LNCAP (cell line): ENCODE results near the gene FPR3.

Source experiments
- TF ChIP-seq, protein P1 (sequence below): fragments of 450-650 bp; IDR thresholded peaks from 2 replicates; pipeline ENCODE4 v1.5.1; 2017; ENCODE audit warnings: mild to moderate bottlenecking

Gene FPR3, protein sequence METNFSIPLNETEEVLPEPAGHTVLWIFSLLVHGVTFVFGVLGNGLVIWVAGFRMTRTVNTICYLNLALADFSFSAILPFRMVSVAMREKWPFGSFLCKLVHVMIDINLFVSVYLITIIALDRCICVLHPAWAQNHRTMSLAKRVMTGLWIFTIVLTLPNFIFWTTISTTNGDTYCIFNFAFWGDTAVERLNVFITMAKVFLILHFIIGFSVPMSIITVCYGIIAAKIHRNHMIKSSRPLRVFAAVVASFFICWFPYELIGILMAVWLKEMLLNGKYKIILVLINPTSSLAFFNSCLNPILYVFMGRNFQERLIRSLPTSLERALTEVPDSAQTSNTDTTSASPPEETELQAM

DNA sequence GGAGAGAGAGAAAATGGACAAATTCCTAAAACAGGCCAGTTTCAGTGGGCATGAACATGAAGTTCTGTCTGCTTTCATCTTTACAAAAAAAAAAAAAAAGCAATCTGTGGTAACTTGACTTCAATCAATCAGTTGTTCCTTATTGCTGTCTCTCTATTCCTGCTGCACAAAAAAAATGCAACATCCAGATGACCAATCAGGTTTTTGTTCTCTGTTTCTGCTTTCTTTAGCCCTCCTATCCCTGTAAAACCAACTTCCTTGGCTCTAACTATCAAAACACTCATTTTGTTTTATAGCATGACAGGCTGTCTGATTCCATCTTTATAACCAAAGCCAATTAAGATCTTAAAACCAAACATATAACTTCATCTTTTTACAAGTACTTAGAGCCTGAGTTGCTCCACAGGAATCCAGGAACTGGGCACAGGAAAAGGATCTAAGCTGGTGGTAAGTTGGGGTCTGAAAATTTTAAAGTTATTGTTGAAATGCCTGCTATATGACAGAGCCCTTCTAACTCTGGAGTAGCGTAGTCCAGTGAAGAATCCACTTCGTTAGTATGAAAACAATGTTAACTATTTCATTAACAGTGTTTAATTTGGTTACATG is at the start of gene FPR3:
Gene FPR3, plus strand, starts transcription at position 273 of the 606 bp plus-strand sequence. CDS start 28,592 bp downstream, outside the sequence.
- TF ChIP-seq, protein P1, sequence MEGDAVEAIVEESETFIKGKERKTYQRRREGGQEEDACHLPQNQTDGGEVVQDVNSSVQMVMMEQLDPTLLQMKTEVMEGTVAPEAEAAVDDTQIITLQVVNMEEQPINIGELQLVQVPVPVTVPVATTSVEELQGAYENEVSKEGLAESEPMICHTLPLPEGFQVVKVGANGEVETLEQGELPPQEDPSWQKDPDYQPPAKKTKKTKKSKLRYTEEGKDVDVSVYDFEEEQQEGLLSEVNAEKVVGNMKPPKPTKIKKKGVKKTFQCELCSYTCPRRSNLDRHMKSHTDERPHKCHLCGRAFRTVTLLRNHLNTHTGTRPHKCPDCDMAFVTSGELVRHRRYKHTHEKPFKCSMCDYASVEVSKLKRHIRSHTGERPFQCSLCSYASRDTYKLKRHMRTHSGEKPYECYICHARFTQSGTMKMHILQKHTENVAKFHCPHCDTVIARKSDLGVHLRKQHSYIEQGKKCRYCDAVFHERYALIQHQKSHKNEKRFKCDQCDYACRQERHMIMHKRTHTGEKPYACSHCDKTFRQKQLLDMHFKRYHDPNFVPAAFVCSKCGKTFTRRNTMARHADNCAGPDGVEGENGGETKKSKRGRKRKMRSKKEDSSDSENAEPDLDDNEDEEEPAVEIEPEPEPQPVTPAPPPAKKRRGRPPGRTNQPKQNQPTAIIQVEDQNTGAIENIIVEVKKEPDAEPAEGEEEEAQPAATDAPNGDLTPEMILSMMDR, result no peak

DNA sequence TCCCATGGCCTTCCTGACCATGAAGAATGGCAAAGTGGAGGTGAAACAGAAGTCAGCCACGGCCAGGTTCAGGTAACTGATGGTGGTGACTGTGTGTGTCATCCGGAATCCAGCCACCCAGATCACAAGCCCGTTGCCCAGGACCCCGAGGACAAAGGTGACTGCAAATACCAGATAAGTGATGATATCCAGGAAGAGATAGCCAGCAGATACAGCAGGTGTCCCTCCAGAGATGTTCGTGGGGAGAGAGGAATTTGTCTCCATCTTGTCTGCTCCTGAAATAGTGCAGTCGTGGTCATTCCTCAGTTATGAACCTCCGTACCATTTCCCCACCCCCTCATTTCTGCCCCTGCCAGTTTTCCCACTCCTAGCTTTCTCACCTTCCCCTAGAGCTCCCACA is 48.2 kb upstream of the FPR3 start:
- TF ChIP-seq, protein P1, result no peak

DNA sequence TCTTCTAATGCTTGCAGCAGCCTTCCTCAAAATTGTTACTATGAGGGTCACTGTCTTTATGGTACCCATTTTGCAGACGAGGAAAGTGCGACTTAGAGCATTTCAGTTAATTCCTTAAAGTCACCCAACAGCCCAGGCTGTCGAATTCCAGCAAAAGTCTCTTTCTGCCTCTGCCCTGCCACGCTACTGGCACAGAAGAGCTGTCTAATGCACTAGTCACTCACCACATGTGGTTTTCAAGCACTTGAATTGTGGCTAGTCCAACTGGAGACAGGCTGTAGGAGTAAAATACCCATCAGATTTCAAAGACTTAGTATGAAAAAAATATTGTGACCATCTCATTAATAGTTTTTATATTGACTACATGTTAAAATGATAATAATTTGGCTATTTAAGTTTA is 45.0 kb upstream of the FPR3 start:
- TF ChIP-seq, protein P1, result no peak

DNA sequence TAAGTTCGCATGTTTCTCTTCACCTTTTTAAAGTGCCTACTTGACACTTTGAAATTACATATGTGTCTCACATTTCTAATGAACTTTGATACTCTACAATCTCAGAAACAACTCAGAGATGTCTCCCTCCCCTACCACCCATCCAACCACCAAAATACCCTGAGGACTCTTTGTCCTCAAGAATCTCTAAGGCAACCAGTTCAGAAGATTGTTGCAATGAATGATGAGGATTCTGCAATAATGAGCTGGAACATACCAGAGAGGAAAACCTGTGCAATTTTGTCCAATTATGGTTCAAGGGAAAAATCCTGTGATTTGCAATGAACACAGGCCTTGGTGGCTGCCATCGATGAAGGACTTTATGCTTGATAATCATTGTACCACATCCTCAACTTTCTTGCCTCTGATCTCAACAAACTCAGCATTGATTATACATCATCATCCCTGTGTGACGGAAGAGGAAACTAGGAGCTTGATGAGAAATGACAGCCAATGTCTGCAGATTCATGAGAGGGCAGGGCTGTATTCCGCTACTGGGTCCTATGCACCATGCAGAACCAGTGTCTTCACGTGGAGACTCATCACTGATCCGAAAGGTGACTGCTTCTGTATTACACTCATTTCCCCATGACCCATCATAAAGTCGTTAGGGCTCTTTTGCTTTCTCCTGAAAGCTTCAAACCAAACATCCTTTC is 44.4 kb upstream of the FPR3 start:
- TF ChIP-seq, protein P1, result no peak

- TF ChIP-seq, protein P1, result no peak
These were observed 43.3 kb upstream of the FPR3 start, which contains the start of gene FPR1 for GRCh38 chr19:51751655-51752054. Gene FPR1 (minus strand): TSS chr19:51751878. CDS start chr19:51746994, 4,884 bp downstream.

GRCh38 chr19:51754109-51754508 is 40.8 kb upstream of the FPR3 start:
- TF ChIP-seq, protein P1, result no peak

- TF ChIP-seq, protein P1, result no peak
These were observed 40.2 kb upstream of the FPR3 start for GRCh38 chr19:51754770-51755169.
